GM12873 (cell line): ENCODE measurements around the gene BEST3.
A peak's percentile ranks its signal among the peaks of the same experiment; 100 is the strongest.

Experiments
- CTCF ChIP-seq: IDR thresholded peaks from 2 replicates; pipeline ENCODE4 v1.5.1; 2012; ENCODE audit warnings: low read depth, mild to moderate bottlenecking, moderate library complexity, low read length, control low read depth; ENCODE audit not compliant: insufficient read depth; ENCODE audit errors: missing control alignments

The BEST3 gene

GRCh38 chr12:69630191-69630590 lies 68.9 kb downstream of the BEST3 start:
- TF ChIP-seq CTCF: peak; percentile 37

- no peak for TF ChIP-seq CTCF
Observed at GRCh38 chr12:69627501-69627900, 71.6 kb downstream of the BEST3 start.

- no peak for TF ChIP-seq CTCF
Observed at GRCh38 chr12:69623970-69624369, 75.1 kb downstream of the BEST3 start.

GRCh38 chr12:69621551-69621950 lies 77.6 kb downstream of the BEST3 start:
- no peak for TF ChIP-seq CTCF

- no peak for TF ChIP-seq CTCF
Observed at GRCh38 chr12:69620921-69621320, 78.2 kb downstream of the BEST3 start.

GRCh38 chr12:69620077-69620476 lies 79.0 kb downstream of the BEST3 start:
- TF ChIP-seq CTCF: no peak

GRCh38 chr12:69619050-69619449 lies 80.1 kb downstream of the BEST3 start:
- TF ChIP-seq CTCF: no peak
